ENCODE data around the gene ARHGAP22. TPM values are rescaled to one million over a fixed set of nuclear protein-coding genes. Genes with fewer than 3 reads are reported as not detected.

ARHGAP22 gene
- total RNA-seq, 1 donor = 45.6 TPM

DNA sequence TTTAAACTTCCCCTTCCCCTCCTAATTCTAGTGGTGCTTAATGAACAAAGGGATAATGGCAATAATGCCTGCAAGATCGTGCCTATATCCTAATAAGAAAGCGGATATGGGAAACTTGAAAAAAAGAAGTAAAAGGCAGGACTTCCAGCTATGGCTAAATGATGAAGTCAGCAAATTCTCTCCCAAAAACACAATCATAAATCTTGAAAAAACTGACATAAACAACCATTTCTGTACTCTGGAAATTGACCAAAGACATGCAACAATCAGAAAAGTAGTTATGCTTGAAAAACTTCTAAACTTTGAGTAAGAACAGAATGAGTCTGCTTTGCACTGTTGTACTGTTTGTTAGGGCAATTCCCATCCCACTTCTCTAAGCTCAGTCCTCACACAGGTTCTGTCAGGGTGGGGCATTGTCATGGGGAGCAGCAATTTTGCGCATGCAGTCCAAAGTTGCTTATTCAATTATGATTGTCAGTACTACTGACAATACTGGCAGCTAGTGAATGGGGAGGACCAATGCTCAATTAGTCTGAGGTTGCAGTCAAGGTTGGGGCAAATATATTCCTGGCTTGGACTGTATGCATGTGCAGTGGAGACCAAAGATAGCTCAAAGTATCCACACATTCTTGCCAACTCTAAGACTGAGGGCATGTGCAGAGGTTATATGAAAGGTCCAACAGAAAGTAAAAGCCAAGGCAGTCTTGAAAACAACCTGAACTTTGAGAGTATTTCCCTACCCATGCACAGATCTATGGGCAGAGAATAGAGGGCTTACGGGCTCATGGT lies 34.1 kb upstream of the ARHGAP22 start:
- Histone ChIP-seq H3K9me3 (ENCODE audit: low read depth, low read length) (no peaks in the 10 kb centered on the region), H4K20me1 (ENCODE audit: insufficient read depth, low read length) (no peaks in the 10 kb centered on the region), H3K4me2 (ENCODE audit: insufficient read depth, low read length) (no peak overlapping the region), H3K27me3 (ENCODE audit: insufficient read depth, low read length) (no peaks in the 10 kb centered on the region), H3K79me2 (ENCODE audit: insufficient read depth, low read length) (peaks cover 53% of the 10 kb centered on the region), H2AFZ (ENCODE audit: low read length) (no peak overlapping the region), H3K36me3 (ENCODE audit: insufficient read depth, low read length) (no peaks in the 10 kb centered on the region), H3K4me3 (ENCODE audit: insufficient read depth, low read length) (no peak overlapping the region), H3K27ac (ENCODE audit: low read depth, low read length) (no peak overlapping the region), H3K4me1 (ENCODE audit: insufficient read depth, low read length) (peaks cover 25% of the 10 kb centered on the region)
- no peak for DNase-seq (ENCODE audit: insufficient read length, low spot score, missing footprints)
- TF ChIP-seq, protein P1, sequence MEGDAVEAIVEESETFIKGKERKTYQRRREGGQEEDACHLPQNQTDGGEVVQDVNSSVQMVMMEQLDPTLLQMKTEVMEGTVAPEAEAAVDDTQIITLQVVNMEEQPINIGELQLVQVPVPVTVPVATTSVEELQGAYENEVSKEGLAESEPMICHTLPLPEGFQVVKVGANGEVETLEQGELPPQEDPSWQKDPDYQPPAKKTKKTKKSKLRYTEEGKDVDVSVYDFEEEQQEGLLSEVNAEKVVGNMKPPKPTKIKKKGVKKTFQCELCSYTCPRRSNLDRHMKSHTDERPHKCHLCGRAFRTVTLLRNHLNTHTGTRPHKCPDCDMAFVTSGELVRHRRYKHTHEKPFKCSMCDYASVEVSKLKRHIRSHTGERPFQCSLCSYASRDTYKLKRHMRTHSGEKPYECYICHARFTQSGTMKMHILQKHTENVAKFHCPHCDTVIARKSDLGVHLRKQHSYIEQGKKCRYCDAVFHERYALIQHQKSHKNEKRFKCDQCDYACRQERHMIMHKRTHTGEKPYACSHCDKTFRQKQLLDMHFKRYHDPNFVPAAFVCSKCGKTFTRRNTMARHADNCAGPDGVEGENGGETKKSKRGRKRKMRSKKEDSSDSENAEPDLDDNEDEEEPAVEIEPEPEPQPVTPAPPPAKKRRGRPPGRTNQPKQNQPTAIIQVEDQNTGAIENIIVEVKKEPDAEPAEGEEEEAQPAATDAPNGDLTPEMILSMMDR (IDR thresholded peaks at IDR 0.05; ENCODE audit: extremely low read depth, low read depth, low read length) = no peak

DNA sequence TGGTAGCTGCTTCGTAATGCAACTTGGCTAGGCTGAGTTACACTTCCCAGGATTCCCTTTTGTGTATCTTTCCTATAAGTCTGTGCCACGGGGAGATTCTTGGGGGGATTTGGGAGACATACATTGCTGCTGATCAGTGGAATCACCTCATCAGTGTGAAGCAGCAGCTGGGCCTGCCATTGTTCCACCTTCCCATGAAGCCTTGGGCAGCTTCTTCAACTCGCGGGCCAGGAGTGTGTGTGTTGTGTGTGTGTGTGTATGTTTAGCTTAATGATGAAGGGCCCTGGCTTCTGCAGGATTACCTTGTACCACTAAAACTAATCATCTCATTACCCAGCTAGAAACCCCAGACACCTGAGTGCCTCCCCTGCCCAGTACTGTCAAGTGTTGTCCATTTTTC lies 33.3 kb upstream of the ARHGAP22 start:
- no peaks in the 10 kb centered on the region for H3K36me3 ChIP-seq (ENCODE audit: insufficient read depth, low read length)
- H3K4me1 ChIP-seq (ENCODE audit: insufficient read depth, low read length) = peaks cover 33% of the 10 kb centered on the region
- no peak overlapping the region for H2AFZ ChIP-seq (ENCODE audit: low read length)
- no peaks in the 10 kb centered on the region for H4K20me1 ChIP-seq (ENCODE audit: insufficient read depth, low read length)
- H3K27ac ChIP-seq (ENCODE audit: low read depth, low read length) = no peak overlapping the region
- peaks cover 56% of the 10 kb centered on the region for H3K79me2 ChIP-seq (ENCODE audit: insufficient read depth, low read length)
- H3K9me3 ChIP-seq (ENCODE audit: low read depth, low read length) = no peaks in the 10 kb centered on the region
- DNase-seq (ENCODE audit: insufficient read length, low spot score, missing footprints) = no peak
- TF ChIP-seq, protein P1 (IDR thresholded peaks at IDR 0.05; ENCODE audit: extremely low read depth, low read depth, low read length) = no peak
- no peak overlapping the region for H3K4me2 ChIP-seq (ENCODE audit: insufficient read depth, low read length)
- H3K27me3 ChIP-seq (ENCODE audit: insufficient read depth, low read length) = no peaks in the 10 kb centered on the region
- no peak overlapping the region for H3K4me3 ChIP-seq (ENCODE audit: insufficient read depth, low read length)

DNA sequence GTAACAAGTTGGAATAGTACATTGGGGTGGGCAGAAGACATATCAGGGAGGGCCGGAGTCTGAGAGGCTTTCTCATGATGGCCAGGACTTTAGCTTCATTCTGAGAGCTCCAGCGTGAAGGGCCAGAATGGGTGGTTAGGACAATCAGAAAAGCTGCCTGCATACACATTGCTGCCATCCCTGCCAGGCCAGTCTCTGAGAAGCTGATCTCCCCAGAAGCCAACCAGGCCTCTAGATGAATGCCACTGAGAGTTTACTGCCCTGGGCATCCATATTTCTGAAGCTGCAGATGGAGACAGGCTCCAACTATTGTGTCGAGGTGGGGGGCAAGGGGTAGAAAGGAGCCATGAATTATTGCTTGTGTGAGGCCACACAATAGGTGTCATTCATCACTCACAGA lies 32.0 kb upstream of the ARHGAP22 start:
- Histone ChIP-seq H3K27ac (ENCODE audit: low read depth, low read length) (no peak overlapping the region), H3K9me3 (ENCODE audit: low read depth, low read length) (no peaks in the 10 kb centered on the region), H4K20me1 (ENCODE audit: insufficient read depth, low read length) (no peaks in the 10 kb centered on the region), H3K4me3 (ENCODE audit: insufficient read depth, low read length) (no peak overlapping the region), H3K4me2 (ENCODE audit: insufficient read depth, low read length) (no peak overlapping the region), H3K79me2 (ENCODE audit: insufficient read depth, low read length) (peaks cover 65% of the 10 kb centered on the region), H3K4me1 (ENCODE audit: insufficient read depth, low read length) (peaks cover 44% of the 10 kb centered on the region), H2AFZ (ENCODE audit: low read length) (no peak overlapping the region), H3K27me3 (ENCODE audit: insufficient read depth, low read length) (no peaks in the 10 kb centered on the region), H3K36me3 (ENCODE audit: insufficient read depth, low read length) (no peaks in the 10 kb centered on the region)
- no peak for DNase-seq (ENCODE audit: insufficient read length, low spot score, missing footprints)
- TF ChIP-seq, protein P1 (IDR thresholded peaks at IDR 0.05; ENCODE audit: extremely low read depth, low read depth, low read length) = no peak

DNA sequence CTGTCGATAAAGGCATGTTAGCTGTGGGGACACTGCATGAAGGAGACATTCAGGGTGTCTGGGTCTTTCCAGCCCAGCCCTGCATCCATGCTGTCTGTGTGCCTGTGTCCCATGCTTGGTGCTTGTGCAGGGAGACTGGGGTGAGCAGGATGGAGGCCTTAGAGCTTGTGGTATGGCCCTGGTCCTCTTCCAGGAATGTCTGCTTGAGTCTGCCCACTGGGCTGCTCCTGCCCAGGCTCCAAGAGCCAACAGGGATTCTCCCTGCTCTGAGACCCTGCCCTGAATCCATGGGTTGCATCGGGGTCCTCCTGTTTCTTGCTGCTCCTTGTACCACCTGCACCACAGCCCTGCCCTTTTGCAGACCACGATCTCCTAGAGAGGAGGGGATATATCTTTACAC lies 31.4 kb upstream of the ARHGAP22 start:
- Histone ChIP-seq H3K4me2 (ENCODE audit: insufficient read depth, low read length) (no peak overlapping the region), H3K27ac (ENCODE audit: low read depth, low read length) (no peak overlapping the region), H3K79me2 (ENCODE audit: insufficient read depth, low read length) (peaks cover 67% of the 10 kb centered on the region), H2AFZ (ENCODE audit: low read length) (no peak overlapping the region), H3K36me3 (ENCODE audit: insufficient read depth, low read length) (no peaks in the 10 kb centered on the region), H3K27me3 (ENCODE audit: insufficient read depth, low read length) (no peaks in the 10 kb centered on the region), H3K4me1 (ENCODE audit: insufficient read depth, low read length) (peaks cover 47% of the 10 kb centered on the region), H3K9me3 (ENCODE audit: low read depth, low read length) (no peaks in the 10 kb centered on the region), H3K4me3 (ENCODE audit: insufficient read depth, low read length) (no peak overlapping the region), H4K20me1 (ENCODE audit: insufficient read depth, low read length) (no peaks in the 10 kb centered on the region)
- DNase-seq (ENCODE audit: insufficient read length, low spot score, missing footprints) = no peak
- TF ChIP-seq, protein P1 (IDR thresholded peaks at IDR 0.05; ENCODE audit: extremely low read depth, low read depth, low read length) = no peak
